ENCODE measurements around the gene TRIM56.

GRCh38 chr7:101140746-101141382 is 55.6 kb downstream of the TRIM56 start:
- no peak for TF ChIP-seq CHD1 (IDR thresholded peaks at IDR 0.05; ENCODE audit: low read depth, low read length)
- TF ChIP-seq CTCF (conservative IDR thresholded peaks at IDR 0.05; ENCODE audit: low read depth, low read length): no peak
- TF ChIP-seq CEBPB (IDR thresholded peaks at IDR 0.05; ENCODE audit: low read depth, low read length): no peak
- TF ChIP-seq POLR2A (IDR thresholded peaks at IDR 0.05; ENCODE audit: low read depth, low read length): peak; percentile 81; the same call in 1 of the 2 replicates
- TF ChIP-seq USF2 (IDR thresholded peaks at IDR 0.05; ENCODE audit: low read depth, low read length): no peak
- TF ChIP-seq SMC3 (IDR thresholded peaks at IDR 0.05; ENCODE audit: low read depth, low read length): no peak
- no peak for TF ChIP-seq MAZ (IDR thresholded peaks at IDR 0.05; ENCODE audit: borderline replicate concordance, low read depth, low read length)
- no peak for TF ChIP-seq NFE2L2 (IDR thresholded peaks at IDR 0.05; ENCODE audit: low read depth, low read length)
- TF ChIP-seq FOS (IDR thresholded peaks at IDR 0.05; ENCODE audit: low read depth, low read length): no peak
- TF ChIP-seq RAD21 (IDR thresholded peaks at IDR 0.05; ENCODE audit: low read length): no peak

All from IMR-90 (cell line).